Fibroblast of mammary gland (primary cell): ENCODE data around the gene PYY.
"Not testable (repeated sequence)": the region's sequence is repeated elsewhere in the genome, so short reads cannot be mapped to it uniquely, and the experiment has no call there.

ENCODE experiments used
- DNase-seq: peaks from one replicate; pipeline ENCODE4 v3.0.0-alpha.2; 2010; ENCODE audit warnings: low read depth
- H3K4me3 ChIP-seq: 2 replicates; pipeline ENCODE4 v1.5.1; 2011; ENCODE audit warnings: low read depth, mild to moderate bottlenecking, low read length, moderate library complexity; ENCODE audit not compliant: control insufficient read depth
- TF ChIP-seq, protein P1 (sequence below): conservative IDR thresholded peaks from 2 replicates; pipeline ENCODE4 v1.5.1; 2011; ENCODE audit warnings: low read depth, low read length, inconsistent platforms; ENCODE audit not compliant: control insufficient read depth, insufficient read depth

Gene PYY

DNA sequence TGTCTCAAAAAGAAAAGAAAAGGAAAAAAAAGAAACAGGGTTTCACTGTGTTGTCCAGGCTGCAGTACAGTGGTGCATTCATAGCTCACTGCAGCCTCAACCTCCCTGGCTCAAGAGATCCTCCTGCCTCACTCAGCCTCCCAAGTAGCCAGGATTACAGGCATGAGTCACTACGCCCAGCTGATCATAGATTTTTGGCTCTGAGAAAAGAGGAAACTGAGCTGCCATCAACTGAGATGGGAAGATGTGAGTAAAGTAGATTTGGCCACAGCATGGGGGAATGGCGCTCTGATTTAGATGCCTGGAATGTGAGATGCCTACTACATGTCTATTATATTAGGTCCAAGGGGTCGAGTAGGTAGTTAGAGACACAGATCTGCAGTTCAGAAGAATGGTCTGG, 44.8 kb upstream of the PYY start:
- no peak overlapping the region for H3K4me3 ChIP-seq
- TF ChIP-seq, protein P1, sequence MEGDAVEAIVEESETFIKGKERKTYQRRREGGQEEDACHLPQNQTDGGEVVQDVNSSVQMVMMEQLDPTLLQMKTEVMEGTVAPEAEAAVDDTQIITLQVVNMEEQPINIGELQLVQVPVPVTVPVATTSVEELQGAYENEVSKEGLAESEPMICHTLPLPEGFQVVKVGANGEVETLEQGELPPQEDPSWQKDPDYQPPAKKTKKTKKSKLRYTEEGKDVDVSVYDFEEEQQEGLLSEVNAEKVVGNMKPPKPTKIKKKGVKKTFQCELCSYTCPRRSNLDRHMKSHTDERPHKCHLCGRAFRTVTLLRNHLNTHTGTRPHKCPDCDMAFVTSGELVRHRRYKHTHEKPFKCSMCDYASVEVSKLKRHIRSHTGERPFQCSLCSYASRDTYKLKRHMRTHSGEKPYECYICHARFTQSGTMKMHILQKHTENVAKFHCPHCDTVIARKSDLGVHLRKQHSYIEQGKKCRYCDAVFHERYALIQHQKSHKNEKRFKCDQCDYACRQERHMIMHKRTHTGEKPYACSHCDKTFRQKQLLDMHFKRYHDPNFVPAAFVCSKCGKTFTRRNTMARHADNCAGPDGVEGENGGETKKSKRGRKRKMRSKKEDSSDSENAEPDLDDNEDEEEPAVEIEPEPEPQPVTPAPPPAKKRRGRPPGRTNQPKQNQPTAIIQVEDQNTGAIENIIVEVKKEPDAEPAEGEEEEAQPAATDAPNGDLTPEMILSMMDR, result no peak
- DNase-seq, result peak; percentile 87

DNA sequence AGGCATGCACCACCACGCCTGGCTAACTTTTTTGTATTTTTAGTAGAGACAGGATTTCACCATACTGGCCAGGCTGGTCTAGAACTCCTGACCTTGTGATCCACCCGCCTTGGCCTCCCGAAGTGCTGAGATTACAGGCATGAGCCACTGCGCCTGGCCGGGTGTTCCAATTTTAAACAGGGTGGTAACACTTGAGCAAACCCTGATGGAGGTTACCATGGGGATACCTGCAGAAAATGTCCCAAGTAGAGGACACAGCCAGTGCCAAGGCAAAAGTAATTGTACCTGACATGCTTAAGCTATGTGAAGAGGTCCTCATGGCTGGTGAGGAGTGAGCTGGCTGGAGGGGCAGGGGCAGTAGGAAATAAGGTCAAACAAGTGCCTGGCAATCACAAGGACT, 43.4 kb upstream of the PYY start:
- H3K4me3 ChIP-seq, DNase-seq: not testable (repeated sequence)

DNA sequence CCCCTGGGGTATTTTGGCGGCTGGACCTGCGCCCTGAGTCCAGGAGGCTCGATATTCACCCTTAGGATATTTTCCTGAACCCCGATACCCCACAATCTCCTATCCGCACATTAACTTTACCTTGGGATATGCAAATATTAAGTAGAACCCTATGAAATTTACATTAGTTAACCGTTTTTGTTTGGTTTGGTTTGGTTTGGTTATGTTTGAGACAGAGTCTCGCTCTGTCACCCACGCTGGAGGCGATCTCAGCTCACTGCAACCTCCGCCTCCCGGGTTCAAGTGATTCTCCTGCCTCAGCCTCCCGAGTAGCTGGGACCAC, 41.4 kb upstream of the PYY start:
- H3K4me3 ChIP-seq, result peak overlapping the region; percentile 44
- DNase-seq, result no peak
- TF ChIP-seq, protein P1, result no peak

DNA sequence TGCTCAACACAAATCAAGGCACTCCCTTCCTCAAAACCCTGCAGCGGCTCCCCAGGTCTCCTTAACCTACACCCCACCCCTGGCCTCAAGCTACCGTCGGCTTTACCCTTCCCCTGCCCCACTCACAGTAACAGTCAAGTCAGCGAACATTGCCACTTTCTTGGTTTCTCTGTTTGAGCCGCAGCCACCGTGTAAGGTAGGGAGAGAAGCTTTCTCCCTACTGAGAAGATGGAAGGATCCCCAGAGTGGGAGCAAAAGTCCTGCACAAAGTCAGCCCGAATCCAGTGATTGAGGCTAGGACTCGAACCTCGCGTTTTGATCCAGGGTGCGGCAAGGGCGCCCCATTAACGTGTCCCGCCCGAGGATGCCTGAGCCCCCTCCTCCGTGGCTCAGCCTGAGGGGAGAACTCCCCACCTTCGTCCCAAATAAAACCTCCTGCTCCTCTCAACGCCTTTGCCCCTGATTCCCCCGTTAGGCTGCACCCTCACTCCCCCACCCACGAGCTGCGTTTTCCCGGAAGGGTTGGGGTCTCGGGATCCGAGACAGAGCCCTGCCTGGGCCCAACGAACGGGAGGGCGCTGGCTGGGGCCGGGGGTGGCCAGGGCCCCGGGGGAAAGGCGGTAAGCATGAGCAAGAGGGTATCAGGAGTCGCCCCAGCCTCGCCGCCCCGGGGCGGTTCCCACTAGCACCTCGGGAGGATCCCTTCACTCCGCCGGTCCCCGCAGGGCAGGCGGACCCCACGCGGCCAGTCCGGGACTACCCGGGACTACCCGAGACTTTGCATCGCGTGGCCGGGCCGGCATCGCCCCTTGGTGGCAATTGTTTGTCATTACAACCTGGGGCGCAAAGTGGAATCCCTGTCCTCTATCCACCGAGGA, 40.8 kb upstream of the PYY start:
- H3K4me3 ChIP-seq, result peak overlapping the region; percentile 44
- TF ChIP-seq, protein P1, result peak; percentile 74
- peak; percentile 62 for DNase-seq

DNA sequence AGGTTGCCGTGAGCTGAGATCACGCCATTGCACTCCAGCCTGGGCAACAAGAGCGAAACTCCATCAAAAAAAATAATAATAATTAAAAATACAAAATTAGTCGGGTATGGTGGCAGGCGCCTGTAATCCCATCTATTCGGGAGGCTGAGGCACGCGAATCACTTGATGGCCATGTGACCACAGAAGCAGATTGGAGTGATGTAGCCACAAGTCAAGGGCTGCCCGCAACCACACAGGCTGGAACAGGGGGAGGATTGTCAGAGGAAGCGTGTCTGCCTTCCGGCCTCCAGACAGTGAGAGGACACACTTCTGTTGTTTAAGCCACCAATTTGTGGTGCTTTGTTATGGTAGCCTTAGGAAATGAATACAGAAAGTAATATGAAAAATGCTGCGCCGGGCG, 38.9 kb upstream of the PYY start:
- DNase-seq, result no peak
- TF ChIP-seq, protein P1, result no peak

DNA sequence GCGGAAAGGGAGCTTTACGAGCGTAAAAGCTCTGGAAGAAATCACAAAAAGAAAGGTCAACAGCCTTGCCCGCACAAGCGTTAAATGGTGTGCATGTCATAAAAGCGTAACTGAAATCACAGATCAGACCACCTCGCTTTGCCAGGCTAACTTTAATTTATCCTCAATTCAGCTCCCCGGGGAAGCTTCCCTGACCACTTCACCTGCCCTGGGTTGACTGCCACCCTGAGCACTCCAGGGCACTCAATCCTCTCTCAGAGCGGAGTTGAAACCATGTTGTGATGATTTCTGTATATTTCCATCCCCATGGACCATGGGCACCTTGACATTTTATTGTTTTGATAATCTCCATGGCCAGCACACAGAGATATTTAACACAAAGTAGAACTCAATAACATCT, 34.6 kb upstream of the PYY start:
- no peak overlapping the region for H3K4me3 ChIP-seq
- TF ChIP-seq, protein P1, result no peak
- DNase-seq, result no peak

More for the DNA sequence above, 38.9 kb upstream of the PYY start:
- no peak overlapping the region for H3K4me3 ChIP-seq

DNA sequence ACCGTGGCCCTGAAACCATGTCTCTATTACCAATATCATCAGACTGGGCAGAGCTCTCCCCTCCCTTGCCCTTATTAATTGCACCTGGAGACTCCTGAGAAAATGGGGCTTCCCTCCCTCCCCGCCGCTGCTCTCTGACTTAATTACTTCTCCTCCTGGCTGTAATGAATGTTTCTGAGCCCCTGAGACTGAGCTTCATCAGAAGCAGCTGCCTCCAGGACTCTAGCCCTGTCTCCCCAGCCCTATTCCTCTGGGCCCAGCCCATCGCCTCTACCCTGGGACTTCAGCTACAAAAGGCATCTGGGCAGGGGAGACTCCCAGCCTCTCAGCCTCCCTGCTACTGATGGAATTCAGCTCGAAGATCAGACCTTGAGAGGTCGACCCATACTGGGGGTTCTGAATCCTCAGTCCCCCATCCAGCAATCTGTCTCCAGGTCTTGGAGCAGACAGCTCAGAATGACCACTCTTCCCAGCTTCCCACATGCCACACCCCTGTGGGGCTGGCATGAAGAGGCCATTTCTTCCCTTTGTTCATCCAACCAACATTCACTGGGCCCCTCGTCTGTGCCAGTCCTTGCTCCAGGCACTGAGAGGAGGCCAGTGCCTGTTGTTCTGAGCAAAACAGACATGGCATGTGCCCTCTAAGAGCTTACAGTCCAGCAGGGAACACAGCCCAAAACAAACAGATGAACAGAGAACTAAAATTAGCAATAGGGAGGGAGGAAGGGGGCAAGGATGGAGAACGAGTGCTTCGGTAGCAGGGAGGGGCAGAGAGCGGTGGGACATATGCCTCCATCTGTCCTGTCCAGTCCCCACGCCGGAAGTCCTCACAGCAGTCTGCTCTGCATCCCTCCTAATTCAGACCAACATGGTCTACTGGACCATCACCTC, 33.6 kb upstream of the PYY start:
- no peak overlapping the region for H3K4me3 ChIP-seq
- TF ChIP-seq, protein P1, result no peak
- no peak for DNase-seq
